GM10248 (cell line): ENCODE data around the gene SLC5A1.

Source experiments
- CTCF ChIA-PET: fragments of 300-600 bp; sonication (Branson Sonifier 250); formaldehyde crosslinking; extraction: SDS; loops from one replicate; lab custom pipeline; 2021; ENCODE audit warnings: antibody characterized with exemption; lab: Yijun Ruan, JAX
- POLR2A ChIA-PET: fragments of 350-650 bp; sonication (Branson Sonifier 250); formaldehyde crosslinking; extraction: SDS; loops from one replicate; lab custom pipeline; 2020; ENCODE audit warnings: antibody characterized with exemption; lab: Yijun Ruan, JAX
- DNase-seq: peaks from one replicate; pipeline ENCODE4 v3.0.0; 2012; ENCODE audit errors: extremely low spot score
- CTCF ChIP-seq: IDR thresholded peaks from 2 replicates; pipeline ENCODE4 v1.5.1; 2012; ENCODE audit warnings: mild to moderate bottlenecking, low read depth; ENCODE audit errors: extremely low read depth, missing control alignments, control extremely low read depth

The SLC5A1 gene

GRCh38 chr22:32013200-32013599 lies 29.9 kb upstream of the SLC5A1 start:
- no peak for DNase-seq
- ChIA-PET POLR2A (no interaction called here), CTCF (interaction anchor here (1.5 kb wide), 1 partner anchor 18 kb away, joined by 3 read pairs; no protein-coding TSS in a partner anchor)
- TF ChIP-seq CTCF: no peak

DNA sequence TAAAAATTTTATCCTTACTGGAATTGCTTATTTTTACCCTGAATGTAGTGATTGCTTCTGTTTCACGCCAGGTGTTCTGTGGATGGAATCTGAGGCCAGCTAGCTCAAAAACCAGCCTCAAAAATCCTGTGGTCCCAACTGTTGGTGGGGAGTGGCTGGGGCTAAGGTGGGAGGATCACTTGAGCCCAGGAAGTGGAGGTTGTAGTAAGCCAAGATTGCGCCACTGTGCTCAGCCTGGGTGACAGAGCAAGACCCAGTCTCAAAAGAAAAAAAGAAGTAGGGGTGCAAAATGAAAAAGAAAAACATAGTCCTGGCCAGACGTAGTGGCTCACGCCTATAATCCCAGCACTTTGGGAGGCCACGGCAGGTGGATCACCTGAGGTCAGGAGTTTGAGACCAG lies 27.0 kb upstream of the SLC5A1 start:
- CTCF ChIA-PET: no interaction called here

DNA sequence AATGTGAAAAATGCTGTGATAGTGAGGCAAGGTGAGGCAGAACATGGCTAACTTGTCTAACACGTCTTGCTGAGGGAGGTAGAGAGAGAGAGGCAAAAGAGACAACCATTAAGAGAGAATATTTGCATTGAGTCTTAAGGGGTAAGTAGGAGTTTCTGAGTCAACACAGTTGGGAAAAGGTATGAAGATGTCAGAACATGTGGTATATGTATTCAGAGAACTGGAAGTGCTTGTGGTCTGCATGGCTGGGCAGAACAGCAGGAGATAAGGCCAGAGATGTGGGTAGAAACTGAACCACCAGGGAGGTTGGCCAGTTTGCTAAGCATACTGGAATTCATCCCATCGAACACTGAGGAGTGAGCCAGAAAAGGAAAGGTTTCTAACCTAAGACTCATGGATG lies 25.0 kb upstream of the SLC5A1 start:
- no peak for TF ChIP-seq CTCF

More for the DNA sequence above, 27.0 kb upstream of the SLC5A1 start:
- no peak for DNase-seq
- TF ChIP-seq CTCF: no peak
- POLR2A ChIA-PET: no interaction called here

DNA sequence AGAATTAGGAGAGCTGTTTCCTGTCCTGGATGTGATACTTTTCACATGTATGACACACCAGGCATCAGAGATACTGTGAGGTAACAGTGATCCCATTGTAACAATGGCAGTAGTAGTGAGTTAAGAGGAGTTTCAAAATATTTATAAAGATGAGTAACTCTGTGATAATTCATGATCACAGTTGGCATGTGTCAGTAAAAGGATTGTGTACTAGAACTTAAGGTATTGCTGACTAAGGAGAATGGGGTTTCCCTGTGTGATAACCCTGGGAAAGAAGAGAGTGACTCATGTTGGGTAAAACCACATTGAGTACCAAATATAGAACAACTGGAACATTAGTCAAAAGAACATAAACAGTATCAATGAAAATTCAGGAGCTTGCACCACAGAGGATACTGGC lies 22.9 kb upstream of the SLC5A1 start:
- TF ChIP-seq CTCF: no peak
- CTCF ChIA-PET: no interaction called here

More for the DNA sequence above, 25.0 kb upstream of the SLC5A1 start:
- no peak for DNase-seq
- ChIA-PET CTCF (interaction anchor here (1.4 kb wide), 1 partner anchor 13 kb away, joined by 3 read pairs; no protein-coding TSS in a partner anchor), POLR2A (no interaction called here)

GRCh38 chr22:32021716-32022115 lies 21.3 kb upstream of the SLC5A1 start:
- TF ChIP-seq CTCF: no peak
- POLR2A ChIA-PET: no interaction called here
- CTCF ChIA-PET: no interaction called here
- DNase-seq: no peak

More for the DNA sequence above, 22.9 kb upstream of the SLC5A1 start:
- no peak for DNase-seq
- POLR2A ChIA-PET: no interaction called here

DNA sequence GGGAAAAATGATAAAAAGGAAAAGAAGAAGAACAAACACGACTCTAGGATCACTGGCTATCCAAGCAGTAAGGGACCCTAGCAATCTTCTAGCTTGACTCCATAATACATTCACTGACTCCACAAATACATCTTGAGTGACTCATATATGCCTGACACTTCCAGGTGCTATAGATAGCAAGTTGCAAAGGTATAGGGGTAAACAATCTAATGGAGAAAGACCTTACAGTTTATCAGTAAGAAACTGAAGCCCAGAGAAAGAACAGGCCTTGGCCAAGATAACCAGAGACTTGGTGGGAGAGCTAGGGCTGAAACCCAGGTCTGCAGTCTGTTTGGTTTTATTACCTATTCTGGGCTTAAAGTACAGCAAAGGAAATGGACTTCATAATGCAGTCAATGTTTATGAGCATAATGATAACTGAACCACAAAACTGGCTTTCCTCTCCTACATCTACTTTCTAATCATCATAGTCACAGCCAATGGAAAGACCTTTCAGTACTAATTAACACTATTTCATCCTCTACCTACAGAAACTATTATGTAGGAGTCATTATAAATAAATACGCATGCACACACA lies 19.7 kb upstream of the SLC5A1 start:
- POLR2A ChIA-PET: no interaction called here
- CTCF ChIA-PET: no interaction called here
- no peak for TF ChIP-seq CTCF
- no peak for DNase-seq
